ENCODE results near the gene GDE1. TPM values are rescaled to one million over a fixed set of nuclear protein-coding genes. Genes with fewer than 3 reads are reported as not detected.

GDE1 gene
- polyA plus RNA-seq, 3 donors = 30.6 to 75.5 (median 71.7) TPM

GRCh38 chr16:19555938-19556771, 34.3 kb upstream of the GDE1 start:
- Mint-ChIP-seq H3K27ac (peak overlapping the region; percentile 91 to 99 (median 97)), H3K4me3 (peak overlapping the region; percentile 86 to 95), H3K4me1 (peaks cover 13% of the 10 kb centered on the region), H3K36me3 (peaks cover 7 to 13% of the 10 kb centered on the region in 2 donors), H3K27me3 (ENCODE audit: low read depth in 3 of 3) (peaks cover 0 to 5% (median 3%) of the 10 kb centered on the region in 3 donors), H3K9me3 (peaks cover 0 to 7% (median 2%) of the 10 kb centered on the region in 7 donors)
- WGBS (ENCODE audit: insufficient coverage) = 23% methylated on average over 9 of the region's 19 CpGs
- peak overlapping the region; percentile 92 for H3K9ac ChIP-seq (ENCODE audit: insufficient read depth, low read length, poor library complexity, severe bottlenecking)
- DNase-seq = peak; percentile 13 to 47 (median 14)
- no peaks in the 10 kb centered on the region for H4K20me1 ChIP-seq (ENCODE audit: insufficient read depth, low read length)
- H3K4me3 ChIP-seq (replicated peaks in 1 of 3; ENCODE audit: low read depth in 2 of 3, low read length in 3 of 3) = peak overlapping the region; percentile 69 to 89 (median 82)
- TF ChIP-seq CTCF (IDR thresholded peaks at IDR 0.05) = no peak
- H3K9me3 ChIP-seq (replicated peaks in 1 of 2; ENCODE audit: control insufficient read depth in 1 of 2, insufficient read depth in 1 of 2, low read length in 2 of 2) = no peaks in the 10 kb centered on the region
- H3K27ac ChIP-seq (ENCODE audit: low read depth in 1 of 2, low read length in 2 of 2) = peak overlapping the region; percentile 83 to 95
- H3K4me1 ChIP-seq (ENCODE audit: control insufficient read depth in 1 of 2, insufficient read depth in 2 of 2, low read length in 2 of 2) = peaks cover 14 to 19% of the 10 kb centered on the region in 2 donors
- H2AFZ ChIP-seq (ENCODE audit: insufficient read depth, low read depth, low read length, poor library complexity, severe bottlenecking) = peak overlapping the region; percentile 91
- intact Hi-C loops (cut with micrococcal nuclease) = loop anchor here (1.0 to 10.0 kb wide), 7 partner anchors 33 to 751 kb away; partner anchors contain the start of genes CCP110 (in 2 of the 2), ARL6IP1 (in 1 of the 2), COQ7 (in 1 of the 2) and GDE1 (in 1 of the 2)
- peaks cover 10 to 12% of the 10 kb centered on the region in 2 donors for H3K36me3 ChIP-seq (replicated peaks in 1 of 2; ENCODE audit: control insufficient read depth in 1 of 2, insufficient read depth in 2 of 2, low read length in 2 of 2)
- no peaks in the 10 kb centered on the region for H3K27me3 ChIP-seq (ENCODE audit: control insufficient read depth in 2 of 2, insufficient read depth in 2 of 2, low read length in 2 of 2)
- peak overlapping the region; percentile 84 for H3K4me2 ChIP-seq (replicated peaks; ENCODE audit: extremely low read depth, low read length, poor library complexity, severe bottlenecking)
- H3K79me2 ChIP-seq (ENCODE audit: insufficient read depth, low read length) = peaks cover 21% of the 10 kb centered on the region

GRCh38 chr16:19555186-19555937, 33.5 kb upstream of the GDE1 start, which contains the start of gene VPS35L:
Gene VPS35L, plus strand, starts transcription at chr16:19555703. Its CDS starts 27 bp downstream, at chr16:19555730.
- peaks cover 16 to 20% of the 10 kb centered on the region in 2 donors for H3K36me3 ChIP-seq (replicated peaks in 1 of 2; ENCODE audit: control insufficient read depth in 1 of 2, insufficient read depth in 2 of 2, low read length in 2 of 2)
- TF ChIP-seq CTCF (IDR thresholded peaks at IDR 0.05) = peak; percentile 81

More at GRCh38 chr16:19555186-19555937, 33.5 kb upstream of the GDE1 start, which contains the start of gene VPS35L:
- peak within 1 kb of the TSS; percentile 92 for H3K9ac ChIP-seq (ENCODE audit: insufficient read depth, low read length, poor library complexity, severe bottlenecking)
- no peaks in the 10 kb centered on the region for H3K27me3 ChIP-seq (ENCODE audit: control insufficient read depth in 2 of 2, insufficient read depth in 2 of 2, low read length in 2 of 2)
- H3K27me3 Mint-ChIP-seq (ENCODE audit: low read depth in 3 of 3) = peaks cover 0 to 5% (median 3%) of the 10 kb centered on the region in 3 donors
- H3K9me3 ChIP-seq (replicated peaks in 1 of 2; ENCODE audit: control insufficient read depth in 1 of 2, insufficient read depth in 1 of 2, low read length in 2 of 2) = no peaks in the 10 kb centered on the region
- intact Hi-C loops (cut with micrococcal nuclease) = loop anchor here (1.0 to 10.0 kb wide), 7 partner anchors 32 to 751 kb away; partner anchors contain the start of genes CCP110 (in 2 of the 2), ARL6IP1 (in 1 of the 2), COQ7 (in 1 of the 2) and GDE1 (in 1 of the 2)
- peak within 1 kb of the TSS; percentile 84 for H3K4me2 ChIP-seq (replicated peaks; ENCODE audit: extremely low read depth, low read length, poor library complexity, severe bottlenecking)
- H3K27ac Mint-ChIP-seq = peak within 1 kb of the TSS; percentile 91 to 99 (median 97)
- peak within 1 kb of the TSS; percentile 69 to 89 (median 82) for H3K4me3 ChIP-seq (replicated peaks in 1 of 3; ENCODE audit: low read depth in 2 of 3, low read length in 3 of 3)
- H3K79me2 ChIP-seq (ENCODE audit: insufficient read depth, low read length) = peaks cover 15% of the 10 kb centered on the region
- peaks cover 8 to 13% of the 10 kb centered on the region in 2 donors for H3K36me3 Mint-ChIP-seq
- WGBS (ENCODE audit: insufficient coverage) = under 1% methylated on average over 46 of the region's 53 CpGs
- H3K4me3 Mint-ChIP-seq = peak within 1 kb of the TSS; percentile 86 to 95
- peak; percentile 98 to 100 (median 99) for DNase-seq
- H3K27ac ChIP-seq (ENCODE audit: low read depth in 1 of 2, low read length in 2 of 2) = peak within 1 kb of the TSS; percentile 83 to 95
- peaks cover 0 to 7% (median 2%) of the 10 kb centered on the region in 7 donors for H3K9me3 Mint-ChIP-seq
- H4K20me1 ChIP-seq (ENCODE audit: insufficient read depth, low read length) = no peaks in the 10 kb centered on the region
- peaks cover 14 to 19% of the 10 kb centered on the region in 2 donors for H3K4me1 ChIP-seq (ENCODE audit: control insufficient read depth in 1 of 2, insufficient read depth in 2 of 2, low read length in 2 of 2)
- H3K4me1 Mint-ChIP-seq = peaks cover 13% of the 10 kb centered on the region
- H2AFZ ChIP-seq (ENCODE audit: insufficient read depth, low read depth, low read length, poor library complexity, severe bottlenecking) = peak within 1 kb of the TSS; percentile 91
